GM18508 (cell line): ENCODE data around the gene CENPP.

Source experiments
- ATAC-seq: cut with Tn5 transposase; IDR thresholded peaks from one replicate; pipeline ENCODE4 v1.9.1; 2021; ENCODE audit warnings: moderate number of reproducible peaks; ENCODE audit not compliant: insufficient read depth, unreplicated experiment

The CENPP gene

GRCh38 chr9:92527291-92527828 lies 201.6 kb downstream of the CENPP start:
- ATAC-seq, result no peak

DNA sequence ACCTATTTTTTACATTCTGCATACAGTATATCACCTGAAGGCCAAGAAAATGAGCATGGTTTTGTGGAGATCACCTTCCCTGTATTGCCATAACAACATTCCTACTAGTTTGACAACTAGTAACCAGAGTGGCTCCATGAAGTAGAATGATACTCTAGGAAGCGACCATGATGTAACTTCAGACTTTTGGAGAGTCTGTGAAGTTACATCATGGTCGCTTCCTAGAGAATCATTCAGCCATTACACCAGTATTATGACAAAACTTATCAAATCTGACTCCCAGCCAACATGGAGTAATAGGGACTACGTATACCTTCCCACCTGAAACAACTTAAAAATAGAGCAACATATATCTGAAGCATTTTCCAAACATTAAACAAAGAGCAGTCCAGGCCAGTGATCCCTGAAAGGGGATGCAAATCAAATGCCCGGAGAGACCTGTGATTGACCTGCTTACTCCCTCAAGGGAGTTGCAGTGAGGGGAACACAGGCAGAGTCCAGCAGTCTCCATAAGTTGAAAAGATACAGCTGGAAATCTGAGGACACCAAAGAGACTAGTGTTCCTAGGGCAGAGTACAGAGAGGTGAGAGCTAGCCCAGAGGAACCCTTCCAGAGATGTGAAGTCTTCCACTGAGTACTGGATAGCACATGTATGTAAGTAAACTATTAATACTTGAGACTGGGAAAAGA lies 202.2 kb downstream of the CENPP start:
- ATAC-seq, result no peak

DNA sequence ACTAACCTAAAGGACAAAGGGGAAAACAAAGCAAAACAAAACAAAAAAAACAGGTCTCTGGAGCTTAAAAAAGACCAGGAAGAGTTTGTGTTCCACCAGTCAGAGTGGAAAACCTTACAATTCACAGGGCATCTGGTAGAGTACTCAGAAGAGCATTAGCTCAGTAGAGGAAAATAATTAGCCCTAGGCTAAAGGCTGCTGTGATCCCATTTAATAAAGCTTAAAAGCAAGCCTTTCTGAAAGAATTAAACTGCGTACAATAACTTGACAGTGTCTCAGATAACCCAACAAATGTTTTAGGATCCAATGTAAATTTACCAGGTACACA lies 202.7 kb downstream of the CENPP start:
- no peak for ATAC-seq

DNA sequence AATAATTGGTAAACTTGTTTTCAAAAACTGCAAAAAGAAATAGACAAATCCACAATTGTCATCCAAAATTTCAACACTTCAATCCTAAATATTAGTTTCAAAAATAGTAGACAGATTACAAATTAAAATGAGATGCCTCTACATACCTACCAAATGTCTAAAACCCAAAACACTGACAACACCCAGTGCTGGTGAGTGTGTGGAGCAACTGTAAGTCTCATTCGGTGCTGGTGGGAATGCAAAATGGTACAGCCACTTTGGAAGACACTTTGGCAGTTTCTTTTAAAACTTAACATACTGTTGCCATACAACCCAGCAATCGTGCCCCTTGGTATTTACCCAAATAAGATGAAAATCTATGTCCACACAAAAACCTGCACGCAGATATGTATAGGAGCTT lies 203.4 kb downstream of the CENPP start:
- ATAC-seq, result no peak

- no peak for ATAC-seq
Measured at GRCh38 chr9:92530893-92531292, 205.1 kb downstream of the CENPP start.

DNA sequence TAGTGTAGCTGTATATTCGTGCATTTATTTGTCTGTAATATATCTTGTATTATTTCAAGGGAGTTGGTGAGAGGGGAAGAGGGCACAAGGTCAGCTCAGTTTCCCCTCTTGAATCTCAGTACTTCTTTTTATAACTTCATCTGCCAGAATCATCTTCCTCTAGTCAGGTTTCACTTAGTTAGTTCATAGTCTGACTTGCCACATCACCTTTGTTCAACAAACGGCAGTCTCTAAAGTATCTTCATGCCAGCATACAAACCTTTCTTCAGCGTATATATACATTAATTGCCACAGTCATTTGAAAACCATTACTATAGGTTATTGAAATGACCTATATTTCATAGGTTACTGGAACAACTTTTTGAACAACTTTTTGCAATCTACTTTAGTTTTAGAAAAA lies 208.5 kb downstream of the CENPP start:
- ATAC-seq, result no peak

- ATAC-seq, result no peak
Measured at GRCh38 chr9:92534674-92535073, 208.9 kb downstream of the CENPP start.

GRCh38 chr9:92535940-92536850 lies 210.4 kb downstream of the CENPP start, which contains the start of gene ECM2:
TSS of gene ECM2 (minus strand) at chr9:92535990. CDS start at chr9:92522866, 13,124 bp downstream.
- ATAC-seq, result no peak

DNA sequence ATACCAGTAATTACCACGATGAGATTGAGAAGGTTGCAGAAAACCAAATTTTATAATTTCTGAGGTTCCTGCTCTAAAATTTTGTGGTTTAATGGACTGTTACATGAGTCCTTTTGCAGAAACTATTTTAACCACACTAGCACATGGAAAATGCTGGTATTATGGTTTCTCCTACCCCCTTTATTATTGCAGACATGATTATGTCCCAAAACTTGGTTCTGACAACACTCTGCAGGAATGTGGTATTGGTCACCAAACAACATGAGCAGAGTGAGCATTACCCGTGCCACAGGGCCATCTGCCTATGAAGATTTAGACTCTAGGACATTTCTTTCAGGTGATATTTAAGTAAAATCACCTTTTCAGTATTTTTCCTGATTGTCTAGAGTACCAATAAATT lies 212.8 kb downstream of the CENPP start:
- ATAC-seq, result no peak

DNA sequence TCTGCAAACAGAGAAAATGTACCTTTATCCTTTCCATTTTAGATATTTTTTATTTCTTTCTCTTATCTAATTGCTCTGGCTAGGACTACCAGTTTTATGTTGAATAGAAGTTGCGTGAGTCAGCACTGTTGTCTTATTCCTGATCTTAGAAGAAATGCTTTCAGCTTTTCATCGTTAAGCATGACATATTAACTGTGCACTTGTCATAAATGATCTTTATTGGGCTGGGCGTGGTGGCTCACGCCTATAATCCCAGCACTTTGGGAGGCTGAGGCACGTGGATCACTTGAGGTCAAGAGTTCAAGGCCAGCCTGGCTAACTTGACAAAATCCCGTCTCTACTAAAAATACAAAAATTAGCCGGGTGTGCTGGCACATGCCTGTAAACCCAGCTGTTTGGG lies 218.2 kb downstream of the CENPP start:
- no peak for ATAC-seq

DNA sequence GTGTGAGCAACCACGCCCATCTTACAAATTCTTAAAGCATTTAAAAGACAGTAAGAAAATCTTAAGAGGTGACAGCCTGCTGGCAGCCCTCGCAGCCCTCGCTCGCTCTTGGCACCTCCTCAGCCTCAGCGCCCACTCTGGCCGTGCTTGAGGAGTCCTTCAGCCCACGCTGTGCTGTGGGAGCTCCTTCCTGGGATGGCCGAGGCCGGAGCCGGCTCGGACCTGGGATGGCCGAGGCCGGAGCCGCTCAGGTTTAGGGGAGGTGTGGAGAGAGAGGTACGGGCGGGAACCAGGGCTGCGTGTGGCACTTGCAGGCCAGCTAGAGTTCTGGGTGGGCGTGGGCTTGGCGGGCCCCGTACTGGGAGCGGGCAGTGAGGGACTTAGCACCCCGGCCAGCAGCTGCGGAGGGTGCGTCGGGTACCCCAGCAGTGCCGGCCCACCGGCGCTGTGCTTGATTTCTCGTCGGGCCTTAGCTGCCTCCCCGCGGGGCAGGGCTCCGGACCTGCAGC lies 219.3 kb downstream of the CENPP start:
- ATAC-seq, result no peak

DNA sequence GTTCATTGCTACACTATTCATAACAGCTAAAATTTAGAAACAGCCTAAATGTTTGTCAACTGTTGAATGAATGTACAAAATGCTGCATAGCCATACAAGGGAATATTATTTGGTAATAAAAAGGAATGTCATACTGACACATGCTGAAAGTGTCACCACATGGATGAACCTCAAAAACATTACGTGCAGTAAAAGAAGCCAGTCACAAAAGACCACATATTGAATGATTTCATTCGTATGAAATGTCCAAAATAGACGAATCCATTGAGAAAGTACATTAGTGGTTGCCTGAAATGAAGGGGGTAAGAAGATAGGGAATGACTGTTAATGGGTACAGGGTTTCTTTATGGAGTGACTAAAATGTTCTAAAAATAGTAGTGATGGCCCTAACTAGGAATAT lies 221.6 kb downstream of the CENPP start:
- no peak for ATAC-seq

GRCh38 chr9:92550765-92551164 lies 225.0 kb downstream of the CENPP start:
- ATAC-seq, result no peak

DNA sequence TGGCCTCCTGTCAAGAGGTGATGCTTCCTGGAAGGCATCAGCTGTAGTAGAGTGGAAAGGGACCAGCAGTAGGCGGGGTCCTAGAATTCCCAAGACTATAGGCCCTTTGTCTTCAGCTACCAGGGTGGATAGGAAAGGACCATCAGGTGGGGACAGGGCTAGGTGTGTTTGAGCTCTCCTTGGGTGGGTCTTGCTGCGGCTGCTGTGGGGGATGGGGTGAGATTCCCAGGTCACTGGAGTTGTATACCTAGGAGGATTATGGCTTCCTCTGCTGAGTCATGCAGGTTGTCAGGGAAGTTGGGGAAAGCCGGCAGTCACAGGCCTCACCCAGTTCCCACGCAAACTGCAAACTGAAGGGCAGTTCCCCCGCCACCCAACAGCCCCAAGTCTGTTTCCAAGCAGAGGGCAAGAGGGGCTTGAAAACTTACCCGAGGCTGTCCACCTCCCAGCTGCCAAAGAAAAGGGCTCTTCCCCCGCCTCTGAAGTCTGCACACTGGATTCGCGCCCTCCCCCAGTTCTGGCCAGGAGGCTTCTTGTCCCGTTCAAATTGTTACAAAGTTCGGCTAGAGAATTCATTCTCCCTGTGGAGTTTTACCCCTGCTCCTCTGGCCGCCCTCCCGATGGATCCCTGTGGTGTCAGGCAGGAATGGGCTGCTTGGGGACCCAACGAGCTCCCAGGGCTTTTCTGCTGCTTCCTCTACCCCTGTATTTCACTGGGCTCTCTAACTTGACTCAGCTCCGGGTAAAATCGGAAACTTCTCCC lies 233.0 kb downstream of the CENPP start:
- ATAC-seq, result no peak

GRCh38 chr9:92561374-92562330 lies 235.9 kb downstream of the CENPP start:
- ATAC-seq, result no peak

- ATAC-seq, result no peak
Measured at GRCh38 chr9:92562461-92562967, 236.8 kb downstream of the CENPP start.

DNA sequence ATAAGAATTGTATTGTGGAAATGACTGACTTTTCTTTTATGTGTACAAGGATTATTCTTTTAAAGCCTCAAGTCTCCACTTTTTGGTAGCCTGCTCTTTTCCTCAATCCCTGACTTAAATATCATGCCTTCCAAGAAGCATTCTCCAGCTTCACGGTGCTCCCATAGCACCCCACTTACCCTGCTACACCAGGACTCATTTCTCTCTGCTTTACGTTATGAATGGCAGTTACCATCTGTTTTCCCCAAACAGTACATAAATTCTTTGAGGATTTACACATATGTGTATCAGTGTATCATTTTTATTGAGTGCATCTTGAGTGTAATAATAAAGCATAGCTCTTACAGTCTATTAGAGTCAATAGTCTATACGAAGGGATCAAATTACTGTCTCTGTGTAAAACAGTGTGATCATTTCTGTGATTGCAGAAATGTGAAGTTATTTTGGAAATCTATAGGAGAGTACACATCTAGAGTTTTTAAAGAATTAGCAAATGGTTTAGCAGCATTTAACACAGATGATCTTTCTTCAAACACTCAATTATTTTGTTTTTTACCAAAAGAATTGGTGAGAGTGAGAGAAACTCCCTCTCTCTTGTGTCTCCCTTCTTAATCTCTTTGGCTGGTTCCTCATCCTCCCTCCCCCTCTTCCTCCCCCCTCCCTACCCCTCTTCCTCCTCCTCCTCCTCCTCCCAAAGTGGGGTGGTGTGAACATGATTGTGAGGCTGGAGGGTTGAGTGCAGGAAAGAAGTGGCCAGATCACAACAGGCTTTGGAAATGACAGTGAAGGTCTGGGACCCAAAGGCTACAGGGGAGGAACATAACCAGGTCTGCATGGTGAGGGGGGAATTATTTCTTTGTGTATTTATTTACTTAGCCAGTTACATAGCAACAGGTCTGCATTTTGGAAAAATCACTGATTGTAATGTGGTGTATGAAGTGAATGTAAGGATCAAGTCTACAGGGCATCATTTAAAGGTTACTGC lies 237.7 kb downstream of the CENPP start:
- no peak for ATAC-seq

GRCh38 chr9:92564504-92564903 lies 238.8 kb downstream of the CENPP start:
- no peak for ATAC-seq
